ENCODE measurements around the gene BCL7C.

DNA sequence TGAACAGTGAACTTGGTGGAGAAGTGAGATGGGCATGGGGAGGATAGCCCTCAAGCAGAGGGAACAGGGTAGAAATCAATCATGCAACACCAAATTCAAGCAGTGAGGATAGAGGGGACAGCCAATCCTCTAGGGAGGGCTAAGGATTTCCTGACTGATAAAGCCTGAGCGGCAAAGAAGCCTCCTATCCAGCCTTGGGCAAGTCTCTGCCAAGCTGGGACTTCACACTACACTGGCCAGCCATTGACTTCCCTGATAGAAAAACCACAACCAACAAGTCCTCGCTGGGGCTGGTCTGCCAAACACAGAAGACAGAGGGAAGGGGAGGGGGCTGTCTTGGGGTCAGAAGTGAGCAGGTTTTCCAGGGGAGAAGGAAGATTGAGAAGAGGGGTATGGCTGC lies 27.0 kb upstream of the BCL7C start:
- TF ChIP-seq, protein P1, sequence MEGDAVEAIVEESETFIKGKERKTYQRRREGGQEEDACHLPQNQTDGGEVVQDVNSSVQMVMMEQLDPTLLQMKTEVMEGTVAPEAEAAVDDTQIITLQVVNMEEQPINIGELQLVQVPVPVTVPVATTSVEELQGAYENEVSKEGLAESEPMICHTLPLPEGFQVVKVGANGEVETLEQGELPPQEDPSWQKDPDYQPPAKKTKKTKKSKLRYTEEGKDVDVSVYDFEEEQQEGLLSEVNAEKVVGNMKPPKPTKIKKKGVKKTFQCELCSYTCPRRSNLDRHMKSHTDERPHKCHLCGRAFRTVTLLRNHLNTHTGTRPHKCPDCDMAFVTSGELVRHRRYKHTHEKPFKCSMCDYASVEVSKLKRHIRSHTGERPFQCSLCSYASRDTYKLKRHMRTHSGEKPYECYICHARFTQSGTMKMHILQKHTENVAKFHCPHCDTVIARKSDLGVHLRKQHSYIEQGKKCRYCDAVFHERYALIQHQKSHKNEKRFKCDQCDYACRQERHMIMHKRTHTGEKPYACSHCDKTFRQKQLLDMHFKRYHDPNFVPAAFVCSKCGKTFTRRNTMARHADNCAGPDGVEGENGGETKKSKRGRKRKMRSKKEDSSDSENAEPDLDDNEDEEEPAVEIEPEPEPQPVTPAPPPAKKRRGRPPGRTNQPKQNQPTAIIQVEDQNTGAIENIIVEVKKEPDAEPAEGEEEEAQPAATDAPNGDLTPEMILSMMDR (IDR thresholded peaks at IDR 0.05) = no peak
- TF ChIP-seq POLR2AphosphoS5 (IDR thresholded peaks at IDR 0.05; ENCODE audit: low read depth, low read length) (no peak), SIN3A (IDR thresholded peaks at IDR 0.05; ENCODE audit: borderline replicate concordance, insufficient read depth, low read depth, low read length) (no peak), TCF7L2 (IDR thresholded peaks at IDR 0.05; ENCODE audit: low read depth, low read length) (no peak)
- TF ChIP-seq, protein P2, sequence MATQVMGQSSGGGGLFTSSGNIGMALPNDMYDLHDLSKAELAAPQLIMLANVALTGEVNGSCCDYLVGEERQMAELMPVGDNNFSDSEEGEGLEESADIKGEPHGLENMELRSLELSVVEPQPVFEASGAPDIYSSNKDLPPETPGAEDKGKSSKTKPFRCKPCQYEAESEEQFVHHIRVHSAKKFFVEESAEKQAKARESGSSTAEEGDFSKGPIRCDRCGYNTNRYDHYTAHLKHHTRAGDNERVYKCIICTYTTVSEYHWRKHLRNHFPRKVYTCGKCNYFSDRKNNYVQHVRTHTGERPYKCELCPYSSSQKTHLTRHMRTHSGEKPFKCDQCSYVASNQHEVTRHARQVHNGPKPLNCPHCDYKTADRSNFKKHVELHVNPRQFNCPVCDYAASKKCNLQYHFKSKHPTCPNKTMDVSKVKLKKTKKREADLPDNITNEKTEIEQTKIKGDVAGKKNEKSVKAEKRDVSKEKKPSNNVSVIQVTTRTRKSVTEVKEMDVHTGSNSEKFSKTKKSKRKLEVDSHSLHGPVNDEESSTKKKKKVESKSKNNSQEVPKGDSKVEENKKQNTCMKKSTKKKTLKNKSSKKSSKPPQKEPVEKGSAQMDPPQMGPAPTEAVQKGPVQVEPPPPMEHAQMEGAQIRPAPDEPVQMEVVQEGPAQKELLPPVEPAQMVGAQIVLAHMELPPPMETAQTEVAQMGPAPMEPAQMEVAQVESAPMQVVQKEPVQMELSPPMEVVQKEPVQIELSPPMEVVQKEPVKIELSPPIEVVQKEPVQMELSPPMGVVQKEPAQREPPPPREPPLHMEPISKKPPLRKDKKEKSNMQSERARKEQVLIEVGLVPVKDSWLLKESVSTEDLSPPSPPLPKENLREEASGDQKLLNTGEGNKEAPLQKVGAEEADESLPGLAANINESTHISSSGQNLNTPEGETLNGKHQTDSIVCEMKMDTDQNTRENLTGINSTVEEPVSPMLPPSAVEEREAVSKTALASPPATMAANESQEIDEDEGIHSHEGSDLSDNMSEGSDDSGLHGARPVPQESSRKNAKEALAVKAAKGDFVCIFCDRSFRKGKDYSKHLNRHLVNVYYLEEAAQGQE (IDR thresholded peaks at IDR 0.05; ENCODE audit: insufficient read depth in 1 of 2, low read depth in 2 of 2, low read length in 1 of 2) = no peak
